A673 (cell line): ENCODE results near the gene SNCB. TPM values are rescaled to one million over a fixed set of nuclear protein-coding genes. Genes with fewer than 3 reads are reported as not detected.

Source experiments
- BruUV-seq: library from RNA; stranded (reverse); fragments of 400-500 nt; replicated peaks from 2 replicates; lab custom pipeline; 2021; lab: Mats Ljungman, UMichigan
- CTCF ChIA-PET: fragments of 300-600 bp; sonication (Branson Sonifier 250); formaldehyde crosslinking; loops from one replicate; lab custom pipeline; 2022; ENCODE audit warnings: antibody characterized with exemption; lab: Charles Lee
- POLR2A ChIA-PET: fragments of 300-600 bp; sonication (Branson Sonifier 250); formaldehyde crosslinking; loops from one replicate; lab custom pipeline; 2022; ENCODE audit warnings: antibody characterized with exemption; ENCODE audit not compliant: low non-redundant PET; lab: Charles Lee
- DNase-seq: peaks from one replicate; pipeline ENCODE4 v3.0.0-alpha.2; 2015; ENCODE audit warnings: low spot score
- H3K27ac ChIP-seq: fragments of 200-600 bp; sonication (generic); 2 replicates; pipeline ENCODE4 v1.5.1; 2016; ENCODE audit warnings: mixed run types, low read depth, mild to moderate bottlenecking, mixed read lengths, antibody characterized with exemption, low read length; ENCODE audit not compliant: poor library complexity, severe bottlenecking
- H3K27me3 ChIP-seq: fragments of 200-600 bp; sonication (generic); replicated peaks from 2 replicates; pipeline ENCODE4 v1.6.1; 2017; ENCODE audit warnings: mixed run types, low read depth, mild to moderate bottlenecking, mixed read lengths, antibody characterized with exemption, low read length; ENCODE audit not compliant: insufficient read depth, poor library complexity
- H3K36me3 ChIP-seq: fragments of 200-600 bp; sonication (generic); 2 replicates; pipeline ENCODE4 v1.6.1; 2016; ENCODE audit warnings: mixed run types, mild to moderate bottlenecking, mixed read lengths, antibody characterized with exemption, low read length; ENCODE audit not compliant: insufficient read depth, poor library complexity, severe bottlenecking
- H3K4me1 ChIP-seq: fragments of 200-600 bp; sonication (generic); 2 replicates; pipeline ENCODE4 v1.6.1; 2017; ENCODE audit warnings: mixed run types, mild to moderate bottlenecking, mixed read lengths, antibody characterized with exemption, low read length; ENCODE audit not compliant: insufficient read depth, poor library complexity, severe bottlenecking
- H3K4me3 ChIP-seq: fragments of 200-600 bp; sonication (generic); 2 replicates; pipeline ENCODE4 v1.5.1; 2016; ENCODE audit warnings: low read depth, mixed run types, mild to moderate bottlenecking, mixed read lengths, low read length; ENCODE audit not compliant: poor library complexity, severe bottlenecking
- H3K9me3 ChIP-seq: fragments of 200-600 bp; sonication (generic); 2 replicates; pipeline ENCODE4 v1.6.1; 2016; ENCODE audit warnings: mixed run types, low read depth, mild to moderate bottlenecking, mixed read lengths, antibody characterized with exemption, low read length; ENCODE audit not compliant: poor library complexity, severe bottlenecking
- EZH2 ChIP-seq: fragments of 200-600 bp; sonication (generic); IDR thresholded peaks from 2 replicates; pipeline ENCODE4 v1.6.1; 2017; ENCODE audit warnings: borderline replicate concordance, low read depth, mild to moderate bottlenecking, mixed read lengths, antibody characterized with exemption, low read length; ENCODE audit not compliant: poor library complexity, severe bottlenecking
- intact Hi-C: fragments of 100-400 bp; cut with micrococcal nuclease; formaldehyde crosslinking; loops from one replicate; pipeline ENCODE4 v1.10.0; 2022; ENCODE audit not compliant: unreplicated experiment
- microRNA-seq: library from miRNA; unstranded; fragments of <30 nt; microRNA quantifications from one replicate; pipeline ENCODE4 v1.2.0, GENCODE V29; 2021
- total RNA-seq: library from RNA; stranded (reverse); gene quantifications from 2 replicates; pipeline ENCODE4 v1.2.3, GENCODE V29; 2021
- TF ChIP-seq, protein P1 (sequence below): fragments of 300-800, 200-600 bp; sonication (generic); conservative IDR thresholded peaks from 2 replicates; pipeline ENCODE4 v1.5.1; 2017; ENCODE audit warnings: low read depth, mild to moderate bottlenecking, antibody characterized with exemption, low read length, moderate library complexity, mixed read lengths

SNCB gene
- total RNA-seq, 1 experiment from 2014 or later: not detected

- TF ChIP-seq EZH2: no peak
- TF ChIP-seq, protein P1, sequence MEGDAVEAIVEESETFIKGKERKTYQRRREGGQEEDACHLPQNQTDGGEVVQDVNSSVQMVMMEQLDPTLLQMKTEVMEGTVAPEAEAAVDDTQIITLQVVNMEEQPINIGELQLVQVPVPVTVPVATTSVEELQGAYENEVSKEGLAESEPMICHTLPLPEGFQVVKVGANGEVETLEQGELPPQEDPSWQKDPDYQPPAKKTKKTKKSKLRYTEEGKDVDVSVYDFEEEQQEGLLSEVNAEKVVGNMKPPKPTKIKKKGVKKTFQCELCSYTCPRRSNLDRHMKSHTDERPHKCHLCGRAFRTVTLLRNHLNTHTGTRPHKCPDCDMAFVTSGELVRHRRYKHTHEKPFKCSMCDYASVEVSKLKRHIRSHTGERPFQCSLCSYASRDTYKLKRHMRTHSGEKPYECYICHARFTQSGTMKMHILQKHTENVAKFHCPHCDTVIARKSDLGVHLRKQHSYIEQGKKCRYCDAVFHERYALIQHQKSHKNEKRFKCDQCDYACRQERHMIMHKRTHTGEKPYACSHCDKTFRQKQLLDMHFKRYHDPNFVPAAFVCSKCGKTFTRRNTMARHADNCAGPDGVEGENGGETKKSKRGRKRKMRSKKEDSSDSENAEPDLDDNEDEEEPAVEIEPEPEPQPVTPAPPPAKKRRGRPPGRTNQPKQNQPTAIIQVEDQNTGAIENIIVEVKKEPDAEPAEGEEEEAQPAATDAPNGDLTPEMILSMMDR: peak; percentile 86
- DNase-seq: peak; percentile 60
Observed at GRCh38 chr5:176573564-176574296, 56.6 kb downstream of the SNCB start.

More at GRCh38 chr5:176573564-176574296, 56.6 kb downstream of the SNCB start:
- ChIA-PET POLR2A (interaction anchor here (0.6 kb wide), 1 partner anchor 386 kb away, joined by 6 read pairs; no protein-coding TSS in a partner anchor), CTCF (interaction anchor here (0.5 kb wide), 1 partner anchor 872 kb away, joined by 5 read pairs; no protein-coding TSS in a partner anchor)
- no peaks in the 10 kb centered on the region for H3K4me1 ChIP-seq
- H3K9me3 ChIP-seq: no peaks in the 10 kb centered on the region
- no peak overlapping the region for H3K27ac ChIP-seq
- intact Hi-C loops: loop anchor here (5.0 to 10.0 kb wide), 3 partner anchors 44 to 381 kb away; partner anchors contain the start of gene CLTB
- no peaks in the 10 kb centered on the region for H3K27me3 ChIP-seq
- H3K4me3 ChIP-seq: no peak overlapping the region
- H3K36me3 ChIP-seq: no peaks in the 10 kb centered on the region
- BruUV-seq: no TSS peak

Small RNA genes within 50 kb of the gene (microRNA-seq; reads per million reads assigned to microRNA genes)
- gene MIR4281: not detected

Other genes starting within 250 kb of the SNCB start
- gene NOP16, start 241.9 kb downstream of the SNCB start, total RNA-seq: 57.7 and 66.0 TPM in 2 replicates
- 80.3 and 81.7 TPM in 2 replicates for gene HIGD2A, start 241.8 kb downstream of the SNCB start, total RNA-seq
- 48.9 and 61.8 TPM in 2 replicates for gene CLTB, start 214.0 kb downstream of the SNCB start, total RNA-seq
- gene FAF2, start 182.1 kb downstream of the SNCB start, total RNA-seq: 50.7 and 53.2 TPM in 2 replicates
- gene RNF44, start 93.1 kb downstream of the SNCB start, total RNA-seq: 80.3 and 92.8 TPM in 2 replicates
- gene CDHR2, start 81.2 kb downstream of the SNCB start, total RNA-seq: 0.35 TPM in 1 of 2 replicates, not detected in the other
- 16.7 and 18.9 TPM in 2 replicates for gene GPRIN1, start 20.4 kb downstream of the SNCB start, total RNA-seq
- not detected in 2 replicates for gene EIF4E1B, start 141 bp upstream of the SNCB start, total RNA-seq
- gene TSPAN17, start 16.9 kb upstream of the SNCB start, total RNA-seq: 23.3 and 27.8 TPM in 2 replicates
- gene UNC5A, start 180.0 kb upstream of the SNCB start, total RNA-seq: 7.5 and 7.8 TPM in 2 replicates